Measurements from ENCODE around the gene ADD1.

ADD1 gene

GRCh38 chr4:2823671-2824328 is 19.8 kb upstream of the ADD1 start:
- DNase-seq = no peak

- no peak for DNase-seq
Observed at GRCh38 chr4:2824329-2824835, 19.3 kb upstream of the ADD1 start.

GRCh38 chr4:2824836-2825381 is 18.7 kb upstream of the ADD1 start:
- DNase-seq = no peak

- DNase-seq = no peak
Observed at GRCh38 chr4:2825740-2826139, 17.9 kb upstream of the ADD1 start.

- no peak for DNase-seq
Observed at GRCh38 chr4:2827071-2827873, 16.4 kb upstream of the ADD1 start.

GRCh38 chr4:2827874-2828751 is 15.5 kb upstream of the ADD1 start:
- no peak for DNase-seq

GRCh38 chr4:2828758-2829181 is 14.9 kb upstream of the ADD1 start:
- DNase-seq = no peak

- DNase-seq = no peak
Observed at GRCh38 chr4:2829321-2829932, 14.2 kb upstream of the ADD1 start.

- no peak for DNase-seq
Observed at GRCh38 chr4:2829933-2830451, 13.7 kb upstream of the ADD1 start.

- no peak for DNase-seq
Observed at GRCh38 chr4:2830632-2831610, 12.7 kb upstream of the ADD1 start.

- DNase-seq = no peak
Observed at GRCh38 chr4:2831611-2832308, 11.9 kb upstream of the ADD1 start.

GRCh38 chr4:2832309-2832980 is 11.2 kb upstream of the ADD1 start:
- DNase-seq = no peak

- no peak for DNase-seq
Observed at GRCh38 chr4:2832981-2833670, 10.5 kb upstream of the ADD1 start.

- no peak for DNase-seq
Observed at GRCh38 chr4:2833671-2834000, 10.0 kb upstream of the ADD1 start.

- DNase-seq = no peak
Observed at GRCh38 chr4:2834001-2834921, 9.4 kb upstream of the ADD1 start.

GRCh38 chr4:2835978-2836377 is 7.7 kb upstream of the ADD1 start:
- no peak for DNase-seq

GRCh38 chr4:2836391-2836859 is 7.2 kb upstream of the ADD1 start:
- no peak for DNase-seq
